ENCODE data around the gene LRMDA.

LRMDA gene

DNA sequence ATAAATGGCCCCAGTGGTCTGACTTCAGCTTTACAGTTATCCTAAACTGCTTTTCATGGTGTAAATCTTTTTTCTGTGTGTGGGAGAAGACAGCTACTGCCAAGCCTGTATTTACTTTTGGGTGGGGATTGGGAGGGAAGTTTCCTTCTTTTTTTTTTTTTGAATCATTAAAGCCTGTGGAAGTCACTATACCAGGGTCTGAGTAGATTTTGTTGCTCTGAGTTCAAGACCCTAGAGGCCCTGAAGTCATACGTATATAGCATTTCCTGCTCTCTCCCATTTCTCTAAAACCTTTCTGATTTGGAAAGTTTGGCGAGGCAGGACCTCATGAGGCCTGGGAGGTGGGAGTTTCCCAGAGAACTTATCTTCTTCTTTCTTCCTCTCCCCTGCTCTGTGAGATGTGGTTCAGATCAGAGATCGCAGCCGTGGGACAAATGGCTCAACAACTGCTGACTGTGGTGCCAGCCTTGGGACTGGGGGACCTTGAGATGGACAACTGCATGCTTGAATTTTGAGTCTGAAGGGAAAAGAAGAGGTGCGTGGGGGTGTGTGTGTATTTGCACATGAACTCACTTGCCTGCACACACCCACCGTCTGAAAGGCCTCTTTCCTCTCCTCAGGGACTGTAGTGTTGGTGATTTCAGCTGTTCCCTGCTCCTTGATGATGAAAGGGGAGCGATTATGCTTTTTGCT is 18.1 kb downstream of the LRMDA start:
- DNase-seq, result no peak

GRCh38 chr10:75450075-75450445 is 18.6 kb downstream of the LRMDA start:
- no peak for DNase-seq

GRCh38 chr10:75450644-75451640 is 19.5 kb downstream of the LRMDA start:
- no peak for DNase-seq

DNA sequence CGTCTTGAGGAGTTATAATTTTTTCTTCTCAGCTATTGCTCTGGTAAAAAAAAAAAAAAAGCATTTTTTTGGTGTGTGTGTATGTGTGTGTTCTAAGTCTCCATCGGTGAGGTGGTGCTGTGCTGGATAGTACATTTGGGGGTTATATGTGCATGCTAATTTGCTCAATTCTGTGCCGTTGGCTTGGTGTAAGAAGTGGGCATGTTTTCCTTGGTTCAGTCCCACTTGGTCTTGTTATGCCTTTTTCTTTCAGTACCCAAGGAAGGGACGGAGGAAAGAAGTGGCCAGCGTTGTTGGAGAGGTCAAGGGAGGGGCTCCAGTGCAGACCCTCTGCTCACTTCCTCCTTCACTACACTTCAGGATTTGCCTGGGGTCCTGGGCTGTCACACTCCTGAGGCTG is 20.4 kb downstream of the LRMDA start:
- DNase-seq, result no peak

- DNase-seq, result no peak
These were observed 21.6 kb downstream of the LRMDA start for GRCh38 chr10:75452997-75453396.

DNA sequence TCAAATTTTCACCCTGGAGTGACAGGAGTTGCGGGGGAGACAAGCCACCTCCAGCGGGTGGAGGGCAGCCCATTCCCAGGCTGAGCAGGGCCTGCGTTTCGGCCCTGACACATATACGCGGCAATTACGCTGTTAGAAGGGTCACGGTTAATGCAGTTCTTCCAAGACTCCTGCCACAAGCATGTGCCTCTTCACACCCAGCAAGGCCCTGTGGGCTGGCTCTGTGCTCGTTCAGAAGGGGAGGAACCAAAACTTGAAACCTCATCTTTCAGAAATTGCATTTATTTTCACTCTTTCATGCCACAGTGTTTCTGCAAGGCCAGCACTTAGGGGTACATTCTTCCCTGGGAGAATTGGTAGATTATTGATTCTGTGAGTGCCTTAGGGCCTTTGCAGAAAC is 24.7 kb downstream of the LRMDA start:
- DNase-seq, result no peak

DNA sequence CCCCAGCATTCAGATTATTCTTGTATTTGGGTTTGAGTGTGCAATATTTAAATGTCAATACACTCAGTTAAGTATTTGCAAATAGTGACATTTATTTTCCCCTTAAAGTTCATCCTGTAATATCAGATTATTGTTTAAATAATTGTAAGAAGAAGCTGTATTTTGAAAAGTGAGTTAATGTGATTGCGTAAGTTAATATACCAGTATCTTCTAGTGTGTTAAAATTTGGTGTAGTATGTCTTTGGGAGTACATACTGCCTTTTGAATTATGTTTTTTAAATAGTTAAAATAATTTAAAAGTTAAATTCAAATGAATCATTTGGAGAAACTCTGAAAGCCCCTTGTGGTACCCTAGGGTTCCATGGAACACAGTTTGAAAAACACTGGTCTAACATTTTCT is 28.6 kb downstream of the LRMDA start:
- DNase-seq, result no peak

GRCh38 chr10:75461672-75462649 is 30.5 kb downstream of the LRMDA start:
- DNase-seq, result no peak

DNA sequence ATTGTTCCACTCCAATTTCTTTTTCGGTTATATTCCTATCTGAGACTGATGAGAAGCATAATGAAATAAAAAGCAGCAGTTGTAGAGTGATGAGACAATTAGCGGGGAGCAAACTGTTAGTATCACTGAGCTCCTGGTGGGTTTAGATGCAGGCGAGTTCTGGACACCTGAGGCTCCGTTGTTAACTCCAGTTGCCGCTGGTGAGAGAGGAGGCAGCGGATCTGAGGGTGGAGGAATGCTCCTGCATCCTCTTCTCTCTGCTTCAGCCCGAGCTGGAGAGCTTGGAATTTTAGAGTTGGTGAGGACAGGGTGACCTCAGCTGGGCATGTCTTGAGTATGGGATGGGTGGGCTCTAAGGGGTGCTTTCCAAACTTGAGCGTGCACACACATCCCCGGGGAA is 31.4 kb downstream of the LRMDA start:
- no peak for DNase-seq

- DNase-seq, result no peak
These were observed 33.3 kb downstream of the LRMDA start for GRCh38 chr10:75464478-75465449.

GRCh38 chr10:75465450-75465827 is 34.0 kb downstream of the LRMDA start:
- no peak for DNase-seq

- no peak for DNase-seq
These were observed 34.6 kb downstream of the LRMDA start for GRCh38 chr10:75466001-75466400.

DNA sequence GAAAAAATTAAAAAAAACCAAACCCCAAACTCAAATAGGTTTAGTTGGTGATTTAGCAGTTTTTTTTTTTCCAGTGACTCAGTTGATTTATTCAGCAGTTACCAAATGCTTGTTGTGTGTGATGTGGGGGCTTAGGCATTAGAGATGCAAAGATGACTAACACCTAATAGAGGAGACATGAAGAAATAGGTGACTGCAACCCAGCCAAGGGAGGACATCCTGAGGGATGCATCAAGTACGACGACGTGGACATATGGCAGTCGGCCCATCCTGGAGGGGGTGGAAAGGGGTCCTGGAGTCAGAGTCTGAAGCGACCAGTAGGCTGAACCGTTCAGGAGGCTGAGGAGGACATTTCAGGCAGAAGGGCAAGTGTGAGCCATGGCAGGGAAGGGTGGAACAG is 35.5 kb downstream of the LRMDA start:
- no peak for DNase-seq

GRCh38 chr10:75468612-75469005 is 37.2 kb downstream of the LRMDA start:
- no peak for DNase-seq

GRCh38 chr10:75469006-75469616 is 37.7 kb downstream of the LRMDA start:
- DNase-seq, result no peak

DNA sequence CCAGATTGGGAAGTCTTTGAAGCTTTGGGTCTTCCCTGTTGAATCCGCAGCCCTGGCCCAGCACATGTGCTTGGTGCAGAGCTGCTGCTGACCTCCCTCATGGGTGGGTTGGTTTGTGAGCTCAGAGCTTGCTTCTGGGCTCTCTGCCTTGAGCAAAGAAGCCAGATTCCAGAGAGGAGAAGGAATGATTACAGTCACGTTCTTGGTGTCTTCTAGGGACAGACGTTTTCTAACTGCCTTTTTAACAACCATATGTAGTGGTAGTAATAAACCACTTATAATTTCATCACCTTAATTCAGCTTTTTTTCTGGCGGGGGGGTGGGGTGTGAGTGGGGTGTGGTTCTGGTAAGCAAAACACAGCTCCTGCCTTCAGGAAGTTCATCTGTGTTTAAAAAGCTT is 39.5 kb downstream of the LRMDA start:
- no peak for DNase-seq

DNA sequence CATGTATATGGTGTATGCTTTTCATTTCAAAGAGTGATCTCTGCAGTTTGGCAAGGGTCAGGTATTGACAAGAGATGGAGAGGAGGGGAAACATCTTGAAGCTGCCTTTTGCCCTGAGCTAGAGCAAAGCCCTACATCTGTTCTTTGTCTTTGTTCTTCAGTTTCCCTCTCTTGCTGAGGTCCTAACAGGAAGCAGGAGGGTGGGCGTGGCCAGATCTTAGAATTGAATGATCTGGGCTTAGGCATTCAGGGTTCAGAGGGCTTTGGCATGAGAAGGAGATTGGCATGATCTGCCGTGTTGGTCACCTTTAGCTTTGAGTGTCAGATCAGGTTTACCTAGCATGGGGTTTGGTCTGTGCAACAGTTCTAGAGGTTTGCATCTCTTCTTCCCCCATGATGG is 41.3 kb downstream of the LRMDA start:
- DNase-seq, result no peak

- DNase-seq, result no peak
These were observed 42.7 kb downstream of the LRMDA start for GRCh38 chr10:75474106-75474505.

DNA sequence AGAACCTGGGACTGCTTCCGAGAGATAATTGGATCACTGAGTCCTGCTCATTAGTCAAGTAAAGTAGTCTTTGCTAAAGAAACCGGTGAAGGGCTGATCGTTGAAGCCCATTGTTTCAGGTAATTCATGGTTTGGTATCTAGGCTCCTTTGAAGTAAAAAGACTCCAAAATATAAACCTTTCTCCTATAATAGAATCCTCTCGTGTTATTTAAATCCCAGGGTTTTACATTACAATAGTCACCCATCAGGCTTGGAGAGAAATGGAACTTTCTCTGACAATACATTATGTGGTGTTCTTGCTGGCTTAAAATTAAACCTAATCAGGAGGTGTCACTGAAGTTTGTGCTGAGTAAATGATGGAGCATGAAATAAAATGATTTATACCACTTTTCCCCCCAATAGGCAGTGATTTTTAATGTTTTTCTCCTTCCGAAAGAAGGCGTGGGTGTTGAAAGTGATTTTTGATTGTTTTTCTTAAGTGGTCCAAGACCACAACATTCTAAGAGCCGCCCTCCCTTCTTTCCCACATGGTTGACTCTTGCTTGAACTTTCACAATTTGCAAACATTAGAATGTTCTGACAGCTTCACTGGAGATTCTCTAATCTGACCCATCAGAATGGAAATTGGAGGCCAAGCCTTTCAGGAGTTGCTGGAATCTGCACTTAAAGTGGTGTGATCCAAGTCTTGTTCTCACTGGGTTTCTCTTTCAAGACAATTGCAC is 44.2 kb downstream of the LRMDA start:
- no peak for DNase-seq

- DNase-seq, result no peak
These were observed 45.1 kb downstream of the LRMDA start for GRCh38 chr10:75476569-75476968.

DNA sequence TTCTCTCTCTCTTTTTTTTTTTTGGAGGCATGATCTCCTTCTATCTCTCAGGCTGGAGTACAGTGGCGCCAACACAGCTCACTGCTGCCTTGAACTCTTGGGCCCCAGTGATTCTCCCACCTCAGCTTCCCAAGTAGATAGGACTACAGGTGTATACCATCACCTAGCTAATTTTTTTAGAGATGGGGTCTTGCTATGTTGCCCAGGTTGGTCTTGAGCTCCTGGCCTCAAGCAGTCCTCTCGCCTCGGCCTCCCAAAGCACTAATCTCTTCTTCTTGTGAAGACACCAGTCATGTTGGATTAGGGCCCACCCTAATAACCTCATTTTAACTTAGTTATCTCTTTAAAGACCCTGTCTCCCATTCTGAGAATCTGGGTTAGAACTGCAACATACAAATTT is 45.6 kb downstream of the LRMDA start:
- no peak for DNase-seq

Measured in NCI-H1048 (cell line).